Measurements from ENCODE around the gene RSPH9.

Gene RSPH9

GRCh38 chr6:43669050-43669921 is 24.4 kb downstream of the RSPH9 start:
- no peak for DNase-seq

GRCh38 chr6:43669922-43670622 is 25.2 kb downstream of the RSPH9 start:
- no peak for DNase-seq

GRCh38 chr6:43670623-43670986 is 25.8 kb downstream of the RSPH9 start:
- DNase-seq = no peak

- DNase-seq = no peak
Measured at GRCh38 chr6:43671011-43671800, 26.4 kb downstream of the RSPH9 start.

GRCh38 chr6:43671801-43672690 is 27.2 kb downstream of the RSPH9 start:
- no peak for DNase-seq

GRCh38 chr6:43673444-43674084 is 28.7 kb downstream of the RSPH9 start:
- no peak for DNase-seq

- DNase-seq = no peak
Measured at GRCh38 chr6:43674291-43674690, 29.5 kb downstream of the RSPH9 start.

GRCh38 chr6:43674921-43675320 is 30.1 kb downstream of the RSPH9 start:
- DNase-seq = no peak

GRCh38 chr6:43676962-43677606 is 32.2 kb downstream of the RSPH9 start:
- no peak for DNase-seq

GRCh38 chr6:43677759-43678158 is 32.9 kb downstream of the RSPH9 start:
- DNase-seq = no peak

GRCh38 chr6:43678341-43678740 is 33.5 kb downstream of the RSPH9 start:
- DNase-seq = no peak

GRCh38 chr6:43679057-43679456 is 34.2 kb downstream of the RSPH9 start:
- DNase-seq = no peak

- DNase-seq = no peak
Measured at GRCh38 chr6:43680308-43681200, 35.7 kb downstream of the RSPH9 start.

GRCh38 chr6:43681303-43681702 is 36.5 kb downstream of the RSPH9 start:
- DNase-seq = no peak

- DNase-seq = no peak
Measured at GRCh38 chr6:43682724-43683429, 38.0 kb downstream of the RSPH9 start.

- no peak for DNase-seq
Measured at GRCh38 chr6:43683708-43684455, 39.0 kb downstream of the RSPH9 start.

GRCh38 chr6:43687079-43687436 is 42.2 kb downstream of the RSPH9 start:
- no peak for DNase-seq

GRCh38 chr6:43687437-43688347 is 42.9 kb downstream of the RSPH9 start, which contains the start of gene MRPS18A:
MRPS18A (minus strand) TSS chr6:43687791; CDS start chr6:43687779, 12 bp downstream.
- DNase-seq = no peak
